Measurements from ENCODE around the gene KIFC3. TPM values are rescaled to one million over a fixed set of nuclear protein-coding genes. Genes with fewer than 3 reads are reported as not detected.

The KIFC3 gene
- total RNA-seq, 1 donor, result 40.5 TPM

- peaks cover 62% of the 10 kb centered on the region for H3K27me3 ChIP-seq (ENCODE audit: insufficient read depth, low read length)
- DNase-seq (ENCODE audit: insufficient read length, low spot score, missing footprints), result no peak
- no peak for TF ChIP-seq CTCF (IDR thresholded peaks at IDR 0.05; ENCODE audit: extremely low read depth, low read depth, low read length)
Observed at GRCh38 chr16:57711993-57712392, 90.3 kb downstream of the KIFC3 start.

GRCh38 chr16:57711346-57711745 lies 90.9 kb downstream of the KIFC3 start:
- no peak overlapping the region for H3K4me3 ChIP-seq (ENCODE audit: insufficient read depth, low read length)
- DNase-seq (ENCODE audit: insufficient read length, low spot score, missing footprints), result no peak
- no peaks in the 10 kb centered on the region for H3K4me1 ChIP-seq (ENCODE audit: insufficient read depth, low read length)
- H3K79me2 ChIP-seq (ENCODE audit: insufficient read depth, low read length), result no peaks in the 10 kb centered on the region
- no peak for TF ChIP-seq CTCF (IDR thresholded peaks at IDR 0.05; ENCODE audit: extremely low read depth, low read depth, low read length)
- no peak overlapping the region for H3K27ac ChIP-seq (ENCODE audit: low read depth, low read length)
- no peak overlapping the region for H3K4me2 ChIP-seq (ENCODE audit: insufficient read depth, low read length)
- no peak overlapping the region for H2AFZ ChIP-seq (ENCODE audit: low read length)
- H3K27me3 ChIP-seq (ENCODE audit: insufficient read depth, low read length), result peaks cover 66% of the 10 kb centered on the region
- H3K36me3 ChIP-seq (ENCODE audit: insufficient read depth, low read length), result no peaks in the 10 kb centered on the region
- H3K9me3 ChIP-seq (ENCODE audit: low read depth, low read length), result no peaks in the 10 kb centered on the region
- H4K20me1 ChIP-seq (ENCODE audit: insufficient read depth, low read length), result no peaks in the 10 kb centered on the region

More at GRCh38 chr16:57711993-57712392, 90.3 kb downstream of the KIFC3 start:
- no peaks in the 10 kb centered on the region for H3K4me1 ChIP-seq (ENCODE audit: insufficient read depth, low read length)
- H3K4me3 ChIP-seq (ENCODE audit: insufficient read depth, low read length), result no peak overlapping the region
- no peak overlapping the region for H3K27ac ChIP-seq (ENCODE audit: low read depth, low read length)
- no peaks in the 10 kb centered on the region for H3K9me3 ChIP-seq (ENCODE audit: low read depth, low read length)
- H4K20me1 ChIP-seq (ENCODE audit: insufficient read depth, low read length), result no peaks in the 10 kb centered on the region
- H3K79me2 ChIP-seq (ENCODE audit: insufficient read depth, low read length), result no peaks in the 10 kb centered on the region
- no peak overlapping the region for H2AFZ ChIP-seq (ENCODE audit: low read length)
- no peaks in the 10 kb centered on the region for H3K36me3 ChIP-seq (ENCODE audit: insufficient read depth, low read length)
- no peak overlapping the region for H3K4me2 ChIP-seq (ENCODE audit: insufficient read depth, low read length)

DNA sequence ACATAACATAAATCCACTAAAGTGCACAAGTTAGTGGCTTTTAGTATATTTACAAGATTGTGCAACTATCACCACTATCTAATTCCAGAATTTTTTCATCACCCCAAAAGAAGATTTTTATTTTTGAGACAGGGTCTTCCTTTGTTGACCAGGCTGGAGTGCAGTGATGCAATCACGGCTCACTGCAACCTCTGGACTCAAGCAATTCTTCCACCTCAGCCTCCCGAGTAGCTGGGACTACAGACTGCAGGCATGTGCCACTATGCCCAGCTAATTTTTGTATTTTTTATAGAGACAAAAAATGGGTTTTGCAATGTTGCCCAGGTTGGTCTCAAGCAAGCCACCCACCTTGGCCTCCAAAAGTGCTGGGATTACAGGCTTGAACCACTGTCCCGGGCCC lies 92.6 kb downstream of the KIFC3 start:
- H2AFZ ChIP-seq (ENCODE audit: low read length), result no peak overlapping the region
- no peak overlapping the region for H3K4me3 ChIP-seq (ENCODE audit: insufficient read depth, low read length)
- no peaks in the 10 kb centered on the region for H3K36me3 ChIP-seq (ENCODE audit: insufficient read depth, low read length)
- no peaks in the 10 kb centered on the region for H4K20me1 ChIP-seq (ENCODE audit: insufficient read depth, low read length)
- no peak overlapping the region for H3K27ac ChIP-seq (ENCODE audit: low read depth, low read length)
- H3K27me3 ChIP-seq (ENCODE audit: insufficient read depth, low read length), result peaks cover 61% of the 10 kb centered on the region
- TF ChIP-seq CTCF (IDR thresholded peaks at IDR 0.05; ENCODE audit: extremely low read depth, low read depth, low read length), result no peak
- no peaks in the 10 kb centered on the region for H3K4me1 ChIP-seq (ENCODE audit: insufficient read depth, low read length)
- H3K79me2 ChIP-seq (ENCODE audit: insufficient read depth, low read length), result no peaks in the 10 kb centered on the region
- no peaks in the 10 kb centered on the region for H3K9me3 ChIP-seq (ENCODE audit: low read depth, low read length)
- H3K4me2 ChIP-seq (ENCODE audit: insufficient read depth, low read length), result no peak overlapping the region
- DNase-seq (ENCODE audit: insufficient read length, low spot score, missing footprints), result no peak

Small RNAs within 50 kb of the gene (small RNA-seq; reads per million reads assigned to genes)
- gene MIR6772 (not detected), gene RNU6-20P (0.45 reads per million)

Other genes starting within 250 kb of the KIFC3 start
- 0.29 and 0.72 TPM in 2 replicates for gene ADGRG1, start 173.9 kb downstream of the KIFC3 start, total RNA-seq
- gene ADGRG3, start 134.2 kb downstream of the KIFC3 start, total RNA-seq, result not detected in 2 replicates
- gene DRC7, start 107.7 kb downstream of the KIFC3 start, total RNA-seq, result not detected in 2 replicates
- gene KATNB1, start 66.7 kb downstream of the KIFC3 start, total RNA-seq, result 17.7 and 24.6 TPM in 2 replicates
- not detected in 2 replicates for gene CNGB1, start 168.6 kb upstream of the KIFC3 start, total RNA-seq
- 4.3 and 5.6 TPM in 2 replicates for gene ZNF319, start 198.2 kb upstream of the KIFC3 start, total RNA-seq
- gene USB1, start 198.9 kb upstream of the KIFC3 start, total RNA-seq, result 17.7 and 19.2 TPM in 2 replicates
- gene MMP15, start 223.3 kb upstream of the KIFC3 start, total RNA-seq, result 7.7 and 9.4 TPM in 2 replicates

Data from osteoblast (primary cell).